Gastroesophageal sphincter (tissue), 4 donors: ENCODE measurements around the gene CASP2. TPM values are rescaled to one million over a fixed set of nuclear protein-coding genes. Genes with fewer than 3 reads are reported as not detected.
A peak's percentile ranks its signal among the peaks of the same experiment; 100 is the strongest.

Experiments
- ATAC-seq: fragments of 150-250 bp; one replicate; pipeline ENCODE4 v1.9.1; 2016; ENCODE audit warnings: mild to moderate bottlenecking, moderate library complexity
- H3K27ac ChIP-seq, 4 donors: fragments of 200-600 bp; sonication (generic) in 3 of 4; 1 replicate in 3 of 4; 2 replicates in 1 of 4; pipeline ENCODE4 v1.5.1; 2016 to 2019
- H3K27me3 ChIP-seq: fragments of 200-600 bp; sonication (generic); one replicate; pipeline ENCODE4 v1.5.1; 2019
- H3K36me3 ChIP-seq, 2 donors: fragments of 200-600 bp; sonication (generic); one replicate each; pipeline ENCODE4 v1.5.1; 2019; ENCODE audit warnings: control low read depth in 1 of 2
- H3K4me1 ChIP-seq, 3 donors: fragments of 200-600 bp; sonication (generic); 1 replicate in 2 of 3; 2 replicates in 1 of 3; pipeline ENCODE4 v1.5.1; 2016 to 2019; ENCODE audit warnings: control low read depth in 2 of 3
- H3K4me3 ChIP-seq, 2 donors: fragments of 200-600 bp; sonication (generic); one replicate each; pipeline ENCODE4 v1.5.1; 2019; ENCODE audit warnings: mild to moderate bottlenecking in 1 of 2, moderate library complexity in 1 of 2
- H3K9me3 ChIP-seq, 3 donors: fragments of 200-600 bp; sonication (generic); one replicate each; pipeline ENCODE4 v1.5.1; 2017 to 2019; ENCODE audit warnings: control low read depth in 2 of 3
- CTCF ChIP-seq, 4 experiments: fragments of 200-600 bp in 2 of 4; fragments of 450-650 bp in 2 of 4; sonication (generic) in 1 of 4; IDR thresholded peaks; one replicate each; pipeline ENCODE4 v1.5.1; 2017 to 2019; ENCODE audit warnings: antibody characterized with exemption in 4 of 4, mild to moderate bottlenecking in 2 of 4, moderate library complexity in 2 of 4
- EP300 ChIP-seq: sonication (generic); formaldehyde crosslinking; IDR thresholded peaks from one replicate; pipeline ENCODE4 v1.6.1; 2017; ENCODE audit warnings: antibody characterized with exemption, mild to moderate bottlenecking
- POLR2A ChIP-seq, 2 donors: fragments of 450-650 bp; IDR thresholded peaks; one replicate each; pipeline ENCODE4 v1.6.1; 2017; ENCODE audit warnings: antibody characterized with exemption in 2 of 2, mild to moderate bottlenecking in 2 of 2, moderate library complexity in 1 of 2
- POLR2AphosphoS5 ChIP-seq: sonication (generic); formaldehyde crosslinking; IDR thresholded peaks from one replicate; pipeline ENCODE4 v1.6.1; 2017; ENCODE audit warnings: antibody characterized with exemption
- WGBS, 2 donors: methylation state at CpG; one replicate each; pipeline ENCODE4 v1.1.5; 2018; ENCODE audit warnings: low coverage in 1 of 2; 5-methylcytosine and 5-hydroxymethylcytosine counted together
- total RNA-seq, 4 donors: library from RNA; depleted of rRNA; stranded (reverse); fragments of >200 nt; gene quantifications; one replicate each; pipeline ENCODE4 v1.1.0, GENCODE V29; 2016

The CASP2 gene
- total RNA-seq, 4 donors from 2014 or later, result 10.1 to 14.5 (median 13.6) TPM

- ATAC-seq, result no peak
- peaks cover 0 to 2% (median 0%) of the 10 kb centered on the region in 3 donors for H3K4me1 ChIP-seq
These were observed 16.9 kb upstream of the CASP2 start for GRCh38 chr7:143271240-143271639.

GRCh38 chr7:143272871-143273270, 15.3 kb upstream of the CASP2 start:
- ATAC-seq, result no peak
- Histone ChIP-seq H3K27ac (no peak overlapping the region), H3K4me1 (no peaks in the 10 kb centered on the region), H3K4me3 (no peak overlapping the region), H3K9me3 (no peaks in the 10 kb centered on the region), H3K27me3 (no peaks in the 10 kb centered on the region), H3K36me3 (peaks cover 0 to 26% of the 10 kb centered on the region in 2 donors)
- 91 to 92% methylated on average over 2 of the region's 2 CpGs for WGBS, 2 donors
- TF ChIP-seq POLR2A (IDR thresholded peaks at IDR 0.05) (no peak), EP300 (no peak), POLR2AphosphoS5 (no peak), CTCF (IDR thresholded peaks at IDR 0.05) (no peak)

More at GRCh38 chr7:143271240-143271639, 16.9 kb upstream of the CASP2 start:
- Histone ChIP-seq H3K9me3 (no peaks in the 10 kb centered on the region), H3K27ac (no peak overlapping the region), H3K36me3 (peaks cover 0 to 39% of the 10 kb centered on the region in 2 donors), H3K4me3 (no peak overlapping the region), H3K27me3 (no peaks in the 10 kb centered on the region)
- 76 to 89% methylated on average over 1 of the region's 1 CpG for WGBS, 2 donors
- TF ChIP-seq POLR2AphosphoS5 (no peak), POLR2A (IDR thresholded peaks at IDR 0.05) (no peak), CTCF (IDR thresholded peaks at IDR 0.05) (no peak), EP300 (no peak)

GRCh38 chr7:143279186-143280098, 8.7 kb upstream of the CASP2 start:
- Histone ChIP-seq H3K9me3 (no peaks in the 10 kb centered on the region), H3K4me3 (no peak overlapping the region), H3K36me3 (no peaks in the 10 kb centered on the region), H3K27ac (peak overlapping the region; percentile 10 to 56 (median 48)), H3K27me3 (no peaks in the 10 kb centered on the region), H3K4me1 (peaks cover 0 to 16% (median 4%) of the 10 kb centered on the region in 3 donors)
- TF ChIP-seq EP300, result no peak
- no peak for TF ChIP-seq CTCF (IDR thresholded peaks at IDR 0.05)
- no peak for TF ChIP-seq POLR2AphosphoS5
- TF ChIP-seq POLR2A (IDR thresholded peaks at IDR 0.05), result no peak
- 35 to 44% methylated on average over 8 of the region's 8 CpGs for whole genome bisulfite sequencing, 2 donors
- peak; percentile 36 for ATAC-seq

- no peaks in the 10 kb centered on the region for H3K9me3 ChIP-seq
- no peak for ATAC-seq
- peaks cover 0 to 16% (median 4%) of the 10 kb centered on the region in 3 donors for H3K4me1 ChIP-seq
- TF ChIP-seq POLR2A (IDR thresholded peaks at IDR 0.05) (no peak), CTCF (IDR thresholded peaks at IDR 0.05) (no peak), POLR2AphosphoS5 (no peak)
- peak overlapping the region; percentile 10 to 56 (median 48) for H3K27ac ChIP-seq
- WGBS, 2 donors, result 50 to 53% methylated on average over 1 of the region's 1 CpG
- H3K27me3 ChIP-seq, result no peaks in the 10 kb centered on the region
- no peak overlapping the region for H3K4me3 ChIP-seq
- no peaks in the 10 kb centered on the region for H3K36me3 ChIP-seq
These were observed 8.0 kb upstream of the CASP2 start for GRCh38 chr7:143280160-143280559.

- Histone ChIP-seq H3K27me3 (no peaks in the 10 kb centered on the region), H3K36me3 (no peaks in the 10 kb centered on the region), H3K9me3 (no peaks in the 10 kb centered on the region), H3K4me1 (peaks cover 0 to 16% (median 4%) of the 10 kb centered on the region in 3 donors), H3K27ac (peak overlapping the region in 1 of 4 donors; percentile 56), H3K4me3 (no peak overlapping the region)
- TF ChIP-seq POLR2AphosphoS5 (no peak), POLR2A (IDR thresholded peaks at IDR 0.05) (no peak), CTCF (IDR thresholded peaks at IDR 0.05) (no peak), EP300 (no peak)
- WGBS, 2 donors, result 77 to 87% methylated on average over 2 of the region's 2 CpGs
- ATAC-seq, result no peak
These were observed 7.6 kb upstream of the CASP2 start for GRCh38 chr7:143280566-143280965.
